Gastroesophageal sphincter (tissue), 4 donors: Measurements from ENCODE around the gene GTF3C2. TPM values are rescaled to one million over a fixed set of nuclear protein-coding genes. Genes with fewer than 3 reads are reported as not detected.

Experiments
- ATAC-seq: fragments of 150-250 bp; one replicate; pipeline ENCODE4 v1.9.1; 2016; ENCODE audit warnings: mild to moderate bottlenecking, moderate library complexity
- H3K27ac ChIP-seq, 4 donors: fragments of 200-600 bp; sonication (generic) in 3 of 4; 1 replicate in 3 of 4; 2 replicates in 1 of 4; pipeline ENCODE4 v1.5.1; 2016 to 2019
- H3K27me3 ChIP-seq: fragments of 200-600 bp; sonication (generic); one replicate; pipeline ENCODE4 v1.5.1; 2019
- H3K36me3 ChIP-seq, 2 donors: fragments of 200-600 bp; sonication (generic); one replicate each; pipeline ENCODE4 v1.5.1; 2019; ENCODE audit warnings: control low read depth in 1 of 2
- H3K4me1 ChIP-seq, 3 donors: fragments of 200-600 bp; sonication (generic); 1 replicate in 2 of 3; 2 replicates in 1 of 3; pipeline ENCODE4 v1.5.1; 2016 to 2019; ENCODE audit warnings: control low read depth in 2 of 3
- H3K4me3 ChIP-seq, 2 donors: fragments of 200-600 bp; sonication (generic); one replicate each; pipeline ENCODE4 v1.5.1; 2019; ENCODE audit warnings: mild to moderate bottlenecking in 1 of 2, moderate library complexity in 1 of 2
- H3K9me3 ChIP-seq, 3 donors: fragments of 200-600 bp; sonication (generic); one replicate each; pipeline ENCODE4 v1.5.1; 2017 to 2019; ENCODE audit warnings: control low read depth in 2 of 3
- EP300 ChIP-seq: sonication (generic); formaldehyde crosslinking; IDR thresholded peaks from one replicate; pipeline ENCODE4 v1.6.1; 2017; ENCODE audit warnings: antibody characterized with exemption, mild to moderate bottlenecking
- POLR2A ChIP-seq, 2 donors: fragments of 450-650 bp; IDR thresholded peaks; one replicate each; pipeline ENCODE4 v1.6.1; 2017; ENCODE audit warnings: antibody characterized with exemption in 2 of 2, mild to moderate bottlenecking in 2 of 2, moderate library complexity in 1 of 2
- POLR2AphosphoS5 ChIP-seq: sonication (generic); formaldehyde crosslinking; IDR thresholded peaks from one replicate; pipeline ENCODE4 v1.6.1; 2017; ENCODE audit warnings: antibody characterized with exemption
- WGBS, 2 donors: methylation state at CpG; one replicate each; pipeline ENCODE4 v1.1.5; 2018; ENCODE audit warnings: low coverage in 1 of 2; 5-methylcytosine and 5-hydroxymethylcytosine counted together
- total RNA-seq, 4 donors: library from RNA; depleted of rRNA; stranded (reverse); fragments of >200 nt; gene quantifications; one replicate each; pipeline ENCODE4 v1.1.0, GENCODE V29; 2016
- TF ChIP-seq, protein P1 (sequence below), 4 experiments: fragments of 200-600 bp in 2 of 4; fragments of 450-650 bp in 2 of 4; sonication (generic) in 1 of 4; IDR thresholded peaks; one replicate each; pipeline ENCODE4 v1.5.1; 2017 to 2019; ENCODE audit warnings: antibody characterized with exemption in 4 of 4, mild to moderate bottlenecking in 2 of 4, moderate library complexity in 2 of 4

Gene GTF3C2
- total RNA-seq, 4 donors from 2014 or later, result 26.2 to 68.5 (median 32.0) TPM

GRCh38 chr2:27281442-27281841, 75.1 kb downstream of the GTF3C2 start:
- ATAC-seq, result no peak
- Histone ChIP-seq H3K27me3 (peaks cover 47% of the 10 kb centered on the region), H3K4me1 (peaks cover 0 to 6% (median 0%) of the 10 kb centered on the region in 3 donors), H3K27ac (no peak overlapping the region), H3K36me3 (no peaks in the 10 kb centered on the region), H3K4me3 (no peak overlapping the region), H3K9me3 (no peaks in the 10 kb centered on the region)
- TF ChIP-seq EP300 (no peak), POLR2A (IDR thresholded peaks at IDR 0.05) (no peak), POLR2AphosphoS5 (no peak)
- TF ChIP-seq, protein P1, sequence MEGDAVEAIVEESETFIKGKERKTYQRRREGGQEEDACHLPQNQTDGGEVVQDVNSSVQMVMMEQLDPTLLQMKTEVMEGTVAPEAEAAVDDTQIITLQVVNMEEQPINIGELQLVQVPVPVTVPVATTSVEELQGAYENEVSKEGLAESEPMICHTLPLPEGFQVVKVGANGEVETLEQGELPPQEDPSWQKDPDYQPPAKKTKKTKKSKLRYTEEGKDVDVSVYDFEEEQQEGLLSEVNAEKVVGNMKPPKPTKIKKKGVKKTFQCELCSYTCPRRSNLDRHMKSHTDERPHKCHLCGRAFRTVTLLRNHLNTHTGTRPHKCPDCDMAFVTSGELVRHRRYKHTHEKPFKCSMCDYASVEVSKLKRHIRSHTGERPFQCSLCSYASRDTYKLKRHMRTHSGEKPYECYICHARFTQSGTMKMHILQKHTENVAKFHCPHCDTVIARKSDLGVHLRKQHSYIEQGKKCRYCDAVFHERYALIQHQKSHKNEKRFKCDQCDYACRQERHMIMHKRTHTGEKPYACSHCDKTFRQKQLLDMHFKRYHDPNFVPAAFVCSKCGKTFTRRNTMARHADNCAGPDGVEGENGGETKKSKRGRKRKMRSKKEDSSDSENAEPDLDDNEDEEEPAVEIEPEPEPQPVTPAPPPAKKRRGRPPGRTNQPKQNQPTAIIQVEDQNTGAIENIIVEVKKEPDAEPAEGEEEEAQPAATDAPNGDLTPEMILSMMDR (IDR thresholded peaks at IDR 0.05), result no peak
- 70 to 77% methylated on average over 2 to 3 of the region's 3 CpGs for WGBS, 2 donors

DNA sequence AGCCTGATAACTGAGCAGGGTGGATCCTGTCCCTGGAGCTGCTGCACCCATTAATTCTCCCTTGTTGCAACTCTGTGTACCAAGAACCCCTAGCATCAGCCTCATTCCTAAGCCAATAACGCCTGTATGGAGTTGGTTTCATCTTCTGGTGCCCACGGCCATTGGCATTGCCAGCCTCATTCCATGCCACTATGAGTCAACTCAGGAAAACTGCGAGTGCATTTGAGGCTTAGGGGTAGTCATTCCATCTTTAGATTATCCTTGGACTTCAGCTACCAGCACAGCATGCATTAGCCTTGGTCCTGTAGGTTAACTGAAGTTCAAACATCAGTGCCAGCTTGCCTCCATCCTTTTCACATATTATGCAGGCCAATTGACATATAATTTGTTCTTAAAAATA, 75.7 kb downstream of the GTF3C2 start:
- H3K4me1 ChIP-seq, result peaks cover 0 to 6% (median 0%) of the 10 kb centered on the region in 3 donors
- H3K36me3 ChIP-seq, result no peaks in the 10 kb centered on the region
- no peak overlapping the region for H3K27ac ChIP-seq
- no peak overlapping the region for H3K4me3 ChIP-seq
- peaks cover 53% of the 10 kb centered on the region for H3K27me3 ChIP-seq
- TF ChIP-seq EP300 (no peak), POLR2A (IDR thresholded peaks at IDR 0.05) (no peak), POLR2AphosphoS5 (no peak)
- TF ChIP-seq, protein P1 (IDR thresholded peaks at IDR 0.05), result no peak
- no peak for ATAC-seq
- WGBS, 2 donors, result 65% methylated on average over 2 of the region's 3 CpGs; no CpG with 5 or more reads in 1 of the 2 donors
- H3K9me3 ChIP-seq, result no peaks in the 10 kb centered on the region

- no peaks in the 10 kb centered on the region for H3K36me3 ChIP-seq
- no peak overlapping the region for H3K27ac ChIP-seq
- H3K27me3 ChIP-seq, result peaks cover 62% of the 10 kb centered on the region
- H3K4me3 ChIP-seq, result no peak overlapping the region
- ATAC-seq, result no peak
- H3K9me3 ChIP-seq, result no peaks in the 10 kb centered on the region
- WGBS, 2 donors, result 40% methylated on average over 1 of the region's 1 CpG; no CpG with 5 or more reads in 1 of the 2 donors
- peaks cover 0 to 6% (median 0%) of the 10 kb centered on the region in 3 donors for H3K4me1 ChIP-seq
- TF ChIP-seq POLR2A (IDR thresholded peaks at IDR 0.05) (no peak), EP300 (no peak), POLR2AphosphoS5 (no peak)
- TF ChIP-seq, protein P1 (IDR thresholded peaks at IDR 0.05), result no peak
Measured at GRCh38 chr2:27278010-27278409, 78.6 kb downstream of the GTF3C2 start.

Other genes starting within 250 kb of the GTF3C2 start
- 1 to 10 TPM in 1 of 4 donors, not detected in 3; 1.0 TPM for gene CGREF1, start 237.6 kb downstream of the GTF3C2 start, total RNA-seq
- gene ABHD1, start 232.9 kb downstream of the GTF3C2 start, total RNA-seq, result 1 to 10 TPM in 1 of 4 donors, not detected in 3; 1.5 TPM
- gene PREB, start 222.1 kb downstream of the GTF3C2 start, total RNA-seq, result 10 to 100 TPM; 47.0 to 83.9 (median 50.8) TPM
- not detected for gene PRR30, start 217.4 kb downstream of the GTF3C2 start, total RNA-seq
- gene TCF23, start 207.8 kb downstream of the GTF3C2 start, total RNA-seq, result under 1 TPM in 1 of 4 donors, not detected in 3; 0.13 TPM
- 100 to 1,000 TPM; 124 to 147 (median 129) TPM for gene ATRAID, start 144.7 kb downstream of the GTF3C2 start, total RNA-seq
- 10 to 100 TPM in 3 of 4 donors, 1 to 10 TPM in 1; 8.3 to 16.8 (median 13.5) TPM for gene SLC5A6, start 144.5 kb downstream of the GTF3C2 start, total RNA-seq
- 10 to 100 TPM; 12.1 to 23.3 (median 16.3) TPM for gene CAD, start 139.4 kb downstream of the GTF3C2 start, total RNA-seq
- not detected for gene SLC30A3, start 93.7 kb downstream of the GTF3C2 start, total RNA-seq
- not detected for gene DNAJC5G, start 81.3 kb downstream of the GTF3C2 start, total RNA-seq
- under 1 TPM in 2 of 4 donors, not detected in 2; 0.15 to 0.31 TPM for gene TRIM54, start 74.3 kb downstream of the GTF3C2 start, total RNA-seq
- 1 to 10 TPM in 3 of 4 donors, under 1 TPM in 1; 0.67 to 5.0 (median 2.0) TPM for gene UCN, start 48.3 kb downstream of the GTF3C2 start, total RNA-seq
- 10 to 100 TPM; 57.9 to 93.4 (median 66.4) TPM for gene MPV17, start 33.7 kb downstream of the GTF3C2 start, total RNA-seq
- 10 to 100 TPM; 40.8 to 54.9 (median 48.8) TPM for gene EIF2B4, start 13.6 kb upstream of the GTF3C2 start, total RNA-seq
- gene SNX17, start 13.9 kb upstream of the GTF3C2 start, total RNA-seq, result 100 to 1,000 TPM; 104 to 130 (median 118) TPM
- gene ZNF513, start 24.0 kb upstream of the GTF3C2 start, total RNA-seq, result 10 to 100 TPM in 2 of 4 donors, 1 to 10 TPM in 2; 6.6 to 16.3 (median 11.0) TPM
- gene PPM1G, start 52.8 kb upstream of the GTF3C2 start, total RNA-seq, result 10 to 100 TPM; 50.2 to 74.2 (median 58.8) TPM
- 10 to 100 TPM; 78.5 to 90.7 (median 89.1) TPM for gene NRBP1, start 71.9 kb upstream of the GTF3C2 start, total RNA-seq
- gene KRTCAP3, start 85.6 kb upstream of the GTF3C2 start, total RNA-seq, result 1 to 10 TPM in 1 of 4 donors, under 1 TPM in 1, not detected in 2; 0.94 to 1.1 TPM
- gene IFT172, start 133.0 kb upstream of the GTF3C2 start, total RNA-seq, result 10 to 100 TPM; 17.9 to 34.8 (median 30.3) TPM
- 10 to 100 TPM in 2 of 4 donors, 1 to 10 TPM in 2; 7.0 to 11.7 (median 9.9) TPM for gene FNDC4, start 138.4 kb upstream of the GTF3C2 start, total RNA-seq
- under 1 TPM in 1 of 4 donors, not detected in 3; 0.58 TPM for gene GCKR, start 140.1 kb upstream of the GTF3C2 start, total RNA-seq
- 10 to 100 TPM; 32.3 to 52.1 (median 44.4) TPM for gene ZNF512, start 226.3 kb upstream of the GTF3C2 start, total RNA-seq